Stimulated activated CD8-positive, alpha-beta memory T cell treated with anti-CD3 and anti-CD28 coated beads, Interleukin-12 subunit alpha, Interleukin-12 subunit beta, amount 100 ng/mL, for 4 hours (primary cell): ENCODE measurements around the gene LBX2.

Experiments
- DNase-seq: peaks from one replicate; pipeline ENCODE4 v3.0.0-alpha.2; 2020; ENCODE audit warnings: low read depth

Gene LBX2, protein sequence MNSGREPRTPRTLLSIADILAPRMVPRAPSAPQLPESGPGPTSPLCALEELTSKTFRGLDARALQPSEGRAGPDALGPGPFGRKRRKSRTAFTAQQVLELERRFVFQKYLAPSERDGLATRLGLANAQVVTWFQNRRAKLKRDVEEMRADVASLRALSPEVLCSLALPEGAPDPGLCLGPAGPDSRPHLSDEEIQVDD

DNA sequence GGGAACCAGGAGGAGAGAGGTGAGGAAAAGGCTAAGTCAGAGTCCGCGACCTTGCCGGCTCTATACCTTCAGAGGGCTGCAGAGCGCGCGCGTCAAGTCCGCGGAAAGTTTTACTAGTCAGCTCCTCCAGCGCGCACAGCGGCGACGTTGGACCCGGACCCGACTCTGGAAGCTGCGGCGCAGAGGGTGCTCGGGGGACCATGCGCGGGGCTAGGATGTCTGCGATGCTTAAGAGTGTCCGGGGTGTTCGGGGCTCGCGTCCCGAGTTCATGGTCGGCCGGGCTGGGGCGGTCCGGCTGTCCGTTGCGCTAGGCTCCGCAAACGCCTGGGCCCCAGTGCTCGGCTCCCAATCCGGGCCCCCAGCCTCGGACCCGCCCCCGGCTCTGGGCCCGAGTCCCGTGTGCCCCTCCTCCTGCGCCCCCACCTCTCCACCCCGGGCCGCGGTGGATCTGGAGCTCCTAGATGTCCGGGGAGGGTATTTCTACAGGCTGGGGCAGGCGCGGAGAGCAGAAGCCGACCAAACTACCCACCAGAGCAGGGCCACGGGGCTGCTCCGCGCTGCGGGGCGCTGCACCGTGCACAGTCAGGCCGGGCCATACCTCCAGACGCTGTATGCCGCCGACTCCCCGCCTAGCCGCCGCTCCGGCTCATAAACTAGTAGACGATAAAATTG is at the start of gene LBX2:
LBX2 (minus strand) TSS at position 337 of the 673 bp plus-strand sequence; CDS start at position 271, 66 bp downstream.
- no peak for DNase-seq

DNA sequence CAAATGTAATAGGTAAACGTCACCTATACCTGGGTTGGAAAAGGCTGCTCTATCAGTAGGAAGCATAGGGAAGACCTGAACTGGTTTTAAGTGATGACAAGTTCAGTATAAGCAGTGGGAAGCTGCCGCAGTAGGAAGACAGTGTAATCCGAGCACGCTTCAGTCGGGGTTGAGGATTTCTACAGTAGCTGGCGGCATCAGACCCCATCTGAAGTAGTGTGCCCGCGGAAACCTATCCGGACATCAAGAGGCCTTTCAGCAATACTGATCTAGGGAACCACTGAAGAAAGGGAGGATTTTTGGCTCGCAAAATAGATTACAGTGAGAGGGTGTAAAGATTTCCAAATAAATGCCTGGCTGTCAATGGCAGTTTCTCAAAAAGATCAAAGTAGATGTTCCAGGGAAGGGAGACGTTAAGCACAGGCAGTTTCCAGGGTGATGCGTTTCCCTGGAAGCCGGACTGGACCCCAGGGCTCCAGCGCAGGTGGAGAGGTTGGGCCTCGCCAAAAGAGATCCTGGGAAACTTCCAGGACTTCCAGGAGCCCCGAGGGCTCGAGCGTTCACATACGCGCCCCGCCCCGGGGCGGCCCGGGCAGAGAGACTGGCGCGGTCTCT is 49.0 kb upstream of the LBX2 start:
- DNase-seq: no peak

DNA sequence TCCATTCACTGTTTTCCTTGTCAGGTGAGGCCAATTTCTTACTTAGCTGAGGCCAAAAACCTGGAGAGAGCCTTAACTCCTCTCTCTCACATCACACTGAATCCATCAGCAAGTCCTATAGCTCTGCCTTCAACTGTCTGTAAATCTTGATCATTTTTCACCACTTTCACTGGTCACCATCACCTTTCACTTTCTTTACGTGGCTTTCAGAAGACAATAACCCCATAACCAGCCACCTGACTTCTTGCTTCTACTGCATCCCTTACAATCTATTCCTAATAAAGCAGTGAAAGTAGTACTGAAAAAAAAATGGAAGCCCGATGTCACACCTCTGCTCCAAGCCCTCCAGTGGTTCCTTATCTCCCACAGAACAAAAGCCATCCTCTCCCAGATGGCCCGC is 46.6 kb upstream of the LBX2 start:
- DNase-seq: no peak

DNA sequence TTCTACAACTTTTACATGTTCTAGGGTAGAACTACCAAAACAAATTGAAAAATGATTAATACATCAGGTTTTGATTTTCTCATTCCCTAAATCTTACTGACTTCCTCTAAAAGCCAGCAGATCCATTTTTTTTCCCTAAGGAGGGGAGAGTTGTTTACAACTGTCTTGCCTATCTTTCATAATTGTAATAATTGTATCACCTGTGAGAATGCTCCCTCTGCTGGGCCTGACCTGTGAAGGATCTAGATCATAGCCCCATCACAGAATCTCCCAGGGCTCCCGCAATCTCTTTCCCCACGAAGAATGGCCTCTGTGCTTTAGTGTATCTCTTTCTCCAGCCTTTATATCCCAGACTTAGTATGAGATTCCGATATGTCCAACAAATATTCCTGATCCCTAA is 45.2 kb upstream of the LBX2 start:
- DNase-seq: no peak

DNA sequence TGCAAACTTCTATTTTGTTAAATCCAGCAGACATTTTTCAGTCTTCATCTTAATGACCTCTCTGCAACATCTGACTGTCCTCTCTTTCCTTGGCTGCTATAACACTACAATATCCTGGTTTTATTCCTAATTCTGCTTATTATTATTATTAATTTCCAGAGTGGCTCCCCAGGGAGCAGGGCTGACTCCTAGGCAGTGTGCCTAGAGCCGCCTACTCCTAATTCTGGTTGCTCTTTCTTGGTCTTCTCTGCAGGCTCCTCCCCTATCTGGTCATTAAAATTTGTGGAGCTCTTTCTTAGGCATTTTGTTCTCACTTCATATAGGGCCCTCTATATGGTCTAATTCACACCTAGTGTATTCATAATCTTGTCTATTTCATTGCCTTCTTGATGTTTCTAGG is 43.6 kb upstream of the LBX2 start:
- no peak for DNase-seq

DNA sequence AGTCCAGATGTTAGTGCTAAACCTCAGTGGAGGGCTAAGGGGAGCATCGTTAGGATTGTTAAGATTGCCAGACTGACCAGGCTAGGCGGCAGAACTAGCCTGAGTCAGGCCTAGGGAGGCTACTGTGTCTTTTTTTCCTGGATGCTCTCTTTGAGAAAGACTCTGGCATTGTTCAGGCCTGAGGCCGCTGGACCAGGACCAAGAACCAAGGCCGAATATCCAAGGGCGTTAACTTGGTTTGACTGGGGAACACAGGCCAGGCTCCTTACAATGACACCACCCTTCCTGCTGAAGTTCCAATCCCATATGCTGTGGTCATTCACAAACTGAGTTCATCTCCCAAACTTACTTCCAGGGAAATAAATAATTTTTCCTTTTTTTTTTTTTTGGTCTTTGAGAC is 40.9 kb upstream of the LBX2 start:
- no peak for DNase-seq

DNA sequence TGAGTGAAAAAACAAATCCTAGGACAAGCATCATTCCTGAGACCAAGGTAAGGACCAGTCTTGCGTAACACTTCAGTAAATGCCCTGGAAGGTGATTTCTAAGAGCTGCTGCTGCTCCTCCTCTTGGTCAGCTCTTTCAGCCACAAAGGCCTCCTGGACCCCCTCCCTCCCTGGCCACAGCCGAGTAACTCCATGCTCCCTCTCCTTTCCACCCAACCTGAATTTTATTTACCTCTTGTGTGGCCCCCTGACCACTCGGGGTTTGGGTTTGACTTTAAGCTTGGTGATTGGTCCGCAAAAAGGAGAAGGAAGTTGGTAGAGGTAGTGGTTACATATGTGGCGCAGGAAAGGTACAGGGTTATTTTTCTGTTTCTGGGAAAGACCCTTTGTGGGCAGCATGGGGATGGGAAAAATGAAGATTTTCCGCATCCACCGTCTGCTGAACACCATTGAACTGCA is 39.5 kb upstream of the LBX2 start:
- no peak for DNase-seq

DNA sequence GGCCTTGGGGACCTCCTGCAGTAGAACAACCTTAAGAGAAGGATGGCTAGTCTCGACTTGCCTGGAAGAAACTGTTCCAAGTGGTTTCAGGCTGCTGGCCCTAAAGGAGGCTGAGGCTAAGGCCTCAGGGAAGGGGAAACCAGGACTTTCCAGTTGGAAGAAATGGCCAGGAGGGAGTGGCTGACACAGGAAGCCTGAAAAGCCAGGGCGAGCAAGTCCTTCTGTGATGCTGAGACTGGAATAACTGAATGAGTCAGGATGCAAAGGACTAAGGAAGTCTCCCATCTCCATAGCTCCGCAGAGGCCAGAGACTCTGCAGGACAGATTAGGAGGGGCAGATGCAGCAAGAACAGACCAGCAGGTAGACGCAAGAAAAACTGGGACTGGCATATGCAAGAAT is 37.7 kb upstream of the LBX2 start:
- DNase-seq: no peak

DNA sequence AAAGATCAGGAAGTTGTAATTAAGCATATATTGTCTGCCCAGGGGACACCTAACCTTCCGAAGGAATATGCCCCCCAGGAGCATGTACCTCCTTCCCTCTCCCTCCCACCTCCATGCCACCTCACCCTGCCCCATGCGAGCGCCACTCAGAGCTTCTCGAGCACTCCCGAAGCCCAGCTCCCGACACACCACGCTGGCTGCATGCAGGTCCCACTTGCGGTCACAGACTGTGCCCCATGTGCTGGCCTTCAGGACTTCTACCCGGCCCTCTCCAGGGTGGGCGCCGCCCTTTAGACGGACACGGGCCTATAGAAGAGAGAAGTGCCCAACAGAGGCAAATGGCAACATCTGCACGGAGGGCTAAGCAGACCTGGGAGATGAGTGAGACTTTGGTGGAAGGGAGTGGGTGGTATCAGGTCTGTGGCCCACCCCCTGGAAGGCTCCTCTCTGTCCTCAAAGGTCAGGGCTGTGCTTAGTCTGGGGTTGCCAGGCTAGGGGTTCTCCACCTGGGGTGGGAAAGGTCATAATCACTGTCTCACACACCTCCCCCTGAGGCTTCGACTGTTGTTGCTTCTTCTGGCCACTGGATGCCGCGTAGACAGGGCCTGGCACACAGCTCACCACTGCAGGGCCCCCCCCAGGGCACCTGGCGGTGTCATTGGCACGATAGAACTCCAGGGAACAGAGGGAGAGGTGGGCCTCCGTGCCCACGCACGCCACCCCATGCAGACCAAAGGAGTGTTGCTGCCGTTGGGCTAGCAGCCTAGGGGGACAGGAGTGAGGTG is 37.0 kb upstream of the LBX2 start:
- DNase-seq: no peak

DNA sequence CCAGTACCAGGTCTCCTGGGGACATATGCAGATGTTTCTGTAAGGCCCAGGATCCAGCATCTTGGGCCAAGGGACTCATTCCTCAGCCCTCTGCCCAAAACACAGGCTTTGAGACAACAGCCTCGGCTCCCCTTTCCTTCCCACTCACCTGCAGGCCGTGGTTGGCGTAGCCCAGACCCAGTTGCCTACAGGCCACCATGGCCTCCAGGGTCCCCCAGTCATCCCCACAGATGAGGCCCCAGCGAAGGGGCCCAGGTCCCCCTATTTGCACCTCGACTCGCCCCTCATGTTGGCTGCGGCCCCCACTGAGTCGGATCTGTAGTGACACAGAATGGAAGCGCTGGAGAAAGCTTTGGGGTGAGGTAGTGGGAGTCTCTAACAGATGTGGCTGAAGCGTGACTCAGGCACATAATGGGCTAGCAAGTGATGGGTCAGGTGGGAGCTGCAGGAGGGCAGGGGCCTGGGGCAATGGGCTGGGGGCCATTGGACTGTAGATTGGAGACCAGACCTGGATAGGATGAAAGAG is 36.1 kb upstream of the LBX2 start:
- no peak for DNase-seq

DNA sequence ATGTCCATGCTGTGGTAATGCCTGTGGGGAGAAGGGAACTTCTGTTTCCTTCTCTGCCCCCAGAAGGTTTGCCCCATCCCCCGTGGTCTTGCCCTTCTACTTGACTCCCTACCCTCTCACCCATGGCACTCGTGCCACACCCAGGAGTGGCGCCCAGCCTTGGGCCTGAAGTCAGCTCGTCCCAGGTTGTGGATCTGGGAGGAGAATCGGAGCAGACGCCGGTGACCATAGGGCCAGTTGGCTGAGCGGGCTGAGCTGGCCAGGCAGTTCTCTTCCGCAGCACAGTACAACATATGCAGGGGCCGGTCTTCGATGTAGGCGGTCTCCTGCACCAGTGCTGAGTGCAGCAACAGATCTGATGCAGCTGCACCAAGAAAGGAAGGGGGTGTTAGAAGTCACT is 35.0 kb upstream of the LBX2 start:
- no peak for DNase-seq

DNA sequence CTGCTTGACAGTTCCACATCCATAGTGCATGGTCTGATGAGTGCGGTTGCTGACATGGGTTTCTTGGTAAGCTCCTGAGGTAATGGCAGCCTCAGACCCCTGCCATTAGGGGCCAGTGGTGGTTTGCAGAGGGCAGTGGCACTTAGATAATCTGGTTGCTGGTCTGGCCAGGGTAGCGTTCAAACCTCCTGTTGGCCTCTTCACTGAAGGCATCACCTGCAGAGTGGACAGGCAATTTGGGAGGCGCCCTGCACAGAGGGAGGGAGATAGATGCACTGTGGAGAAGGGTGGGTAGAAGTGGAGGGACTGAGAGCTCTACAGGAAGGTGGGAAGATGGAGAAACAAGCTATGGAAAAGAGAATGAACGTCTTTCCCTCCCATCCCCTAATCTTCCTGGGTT is 34.1 kb upstream of the LBX2 start:
- DNase-seq: no peak

DNA sequence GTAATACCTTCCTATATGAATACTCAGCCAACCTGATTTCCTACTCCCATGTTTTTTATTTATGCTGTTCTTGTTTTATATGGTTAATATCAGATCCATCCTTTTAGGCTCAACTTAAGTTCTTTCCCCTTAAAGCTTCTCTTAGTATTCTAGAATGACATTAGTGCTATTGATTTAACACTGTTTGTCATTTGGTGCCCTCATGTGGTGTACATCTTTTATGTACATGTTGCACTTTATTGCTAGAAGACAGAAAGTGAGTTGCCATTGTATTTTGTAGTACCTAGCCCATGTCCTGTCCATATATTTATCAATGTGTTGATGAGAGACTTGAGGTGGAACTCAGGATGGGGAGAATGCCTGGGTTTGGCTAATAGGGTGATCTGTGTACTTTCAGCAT is 32.8 kb upstream of the LBX2 start:
- DNase-seq: no peak

DNA sequence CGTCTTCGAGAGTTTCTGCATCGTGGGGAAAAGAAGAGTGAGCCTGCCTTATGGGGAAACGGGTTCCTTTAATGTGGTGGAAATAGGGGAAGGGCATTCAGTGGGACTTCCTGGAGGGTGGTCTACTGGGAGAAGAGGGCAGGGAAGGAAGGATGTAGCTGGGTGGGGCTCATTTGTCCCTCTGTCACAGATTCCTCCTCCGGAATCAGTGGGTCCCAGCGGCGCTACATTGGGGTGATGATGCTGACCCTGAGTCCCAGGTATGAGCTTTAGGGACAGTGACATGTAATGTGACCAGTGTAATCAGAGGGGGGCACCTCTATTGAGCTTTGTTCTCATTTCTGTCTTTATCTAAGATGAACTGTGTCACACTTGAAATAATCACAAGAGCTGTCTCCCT is 32.3 kb upstream of the LBX2 start:
- no peak for DNase-seq

DNA sequence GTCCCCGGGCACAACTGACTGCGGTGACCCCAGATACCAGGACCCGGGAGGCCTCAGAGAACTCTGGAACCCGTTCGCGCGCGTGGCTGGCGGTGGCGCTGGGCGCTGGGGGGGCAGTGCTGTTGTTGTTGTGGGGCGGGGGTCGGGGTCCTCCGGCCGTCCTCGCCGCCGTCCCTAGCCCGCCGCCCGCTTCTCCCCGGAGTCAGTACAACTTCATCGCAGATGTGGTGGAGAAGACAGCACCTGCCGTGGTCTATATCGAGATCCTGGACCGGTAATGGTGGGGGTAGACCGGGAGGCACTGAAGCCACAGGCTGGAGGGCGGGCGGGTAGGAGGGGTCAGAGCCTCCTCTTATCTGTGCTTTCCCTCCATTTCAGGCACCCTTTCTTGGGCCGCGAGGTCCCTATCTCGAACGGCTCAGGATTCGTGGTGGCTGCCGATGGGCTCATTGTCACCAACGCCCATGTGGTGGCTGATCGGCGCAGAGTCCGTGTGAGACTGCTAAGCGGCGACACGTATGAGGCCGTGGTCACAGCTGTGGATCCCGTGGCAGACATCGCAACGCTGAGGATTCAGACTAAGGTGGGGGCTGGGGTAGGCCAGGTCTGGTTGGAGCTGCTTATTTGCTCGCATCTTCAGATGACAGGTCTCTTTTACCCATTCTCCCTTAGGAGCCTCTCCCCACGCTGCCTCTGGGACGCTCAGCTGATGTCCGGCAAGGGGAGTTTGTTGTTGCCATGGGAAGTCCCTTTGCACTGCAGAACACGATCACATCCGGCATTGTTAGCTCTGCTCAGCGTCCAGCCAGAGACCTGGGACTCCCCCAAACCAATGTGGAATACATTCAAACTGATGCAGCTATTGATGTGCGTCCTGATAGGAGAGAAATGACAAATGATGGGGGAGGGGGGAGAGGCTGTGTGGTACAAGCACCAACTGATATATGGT is 31.1 kb upstream of the LBX2 start:
- DNase-seq: no peak

DNA sequence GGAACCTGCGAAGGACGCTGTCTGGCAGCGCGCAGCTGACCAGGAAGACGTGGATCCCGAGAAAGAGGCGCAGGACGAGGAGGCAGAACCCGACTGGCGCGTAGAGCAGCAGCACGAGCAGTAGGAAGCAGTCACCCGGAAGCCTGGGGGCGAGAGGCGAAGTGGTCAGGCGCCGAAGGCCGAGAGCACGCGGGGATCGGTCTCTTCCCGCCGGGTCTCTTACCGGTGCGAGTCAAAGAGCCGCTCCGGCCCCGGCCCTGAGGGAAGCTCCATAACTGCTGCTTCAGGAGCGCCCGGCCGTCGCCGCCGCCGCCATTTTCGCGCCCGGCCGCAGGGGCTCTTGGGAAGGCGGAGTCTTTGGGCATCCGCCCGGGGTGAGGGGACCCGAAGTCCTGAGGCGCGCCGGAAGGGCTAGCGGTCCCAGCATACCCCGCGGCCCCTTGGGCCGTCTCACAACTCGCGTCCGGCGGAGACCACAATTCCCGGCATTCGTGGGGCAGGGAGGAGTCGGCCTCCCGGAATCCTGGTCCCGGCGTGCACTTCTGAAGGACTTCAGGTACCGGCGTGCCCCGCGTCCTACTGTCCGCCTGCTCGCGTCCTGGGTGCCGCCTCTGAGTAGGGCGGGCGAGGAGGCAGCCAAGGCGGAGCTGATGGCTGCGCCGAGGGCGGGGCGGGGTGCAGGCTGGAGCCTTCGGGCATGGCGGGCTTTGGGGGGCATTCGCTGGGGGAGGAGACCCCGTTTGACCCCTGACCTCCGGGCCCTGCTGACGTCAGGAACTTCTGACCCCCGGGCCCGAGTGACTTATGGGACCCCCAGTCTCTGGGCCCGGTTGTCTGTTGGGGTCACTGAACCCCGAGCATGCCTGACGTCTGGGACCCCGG is 30.2 kb upstream of the LBX2 start, which contains the start of the genes AUP1 and HTRA2:
AUP1 (minus strand) TSS at position 350 of the 882 bp plus-strand sequence; CDS start at position 273, 77 bp downstream.
HTRA2 (plus strand) TSS at position 577 of the 882 bp plus-strand sequence; CDS start at position 651, 74 bp downstream.
- DNase-seq: peak; percentile 78

DNA sequence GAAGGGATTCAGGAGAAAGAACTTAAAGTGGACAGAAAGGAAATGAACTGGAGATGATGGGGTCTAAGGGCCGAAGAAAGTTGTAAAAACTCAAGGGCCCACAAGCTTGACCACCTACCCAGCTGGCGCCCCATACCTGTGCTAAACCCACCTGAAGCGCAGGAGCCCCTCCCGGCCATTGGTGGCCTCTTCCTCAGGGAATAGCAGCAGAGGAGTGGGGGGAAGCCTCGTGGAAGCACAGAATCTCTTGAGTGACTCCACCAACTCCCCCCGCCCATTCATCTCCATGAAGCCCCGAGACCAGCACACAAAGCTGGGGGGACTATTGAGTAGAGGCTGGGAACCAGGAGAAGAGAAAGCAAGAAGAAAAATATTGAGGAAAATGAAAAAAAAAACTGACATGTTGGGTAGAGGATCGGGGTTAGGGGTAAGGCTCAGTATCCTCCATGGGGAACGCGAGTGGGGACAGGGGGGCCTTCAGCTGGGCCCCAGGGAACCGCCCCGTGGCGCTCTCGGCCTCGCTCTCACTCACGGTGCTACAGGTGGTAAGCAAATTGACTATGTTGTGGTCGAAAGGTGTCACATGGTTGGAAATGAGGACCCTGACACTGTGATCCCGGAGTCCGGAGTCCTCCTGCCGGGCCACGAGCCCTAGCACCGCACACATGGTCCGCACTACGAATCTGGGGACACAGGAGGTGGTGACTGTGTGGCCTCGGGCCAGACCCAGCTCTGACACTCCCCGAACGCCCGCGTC is 29.4 kb upstream of the LBX2 start:
- DNase-seq: no peak

DNA sequence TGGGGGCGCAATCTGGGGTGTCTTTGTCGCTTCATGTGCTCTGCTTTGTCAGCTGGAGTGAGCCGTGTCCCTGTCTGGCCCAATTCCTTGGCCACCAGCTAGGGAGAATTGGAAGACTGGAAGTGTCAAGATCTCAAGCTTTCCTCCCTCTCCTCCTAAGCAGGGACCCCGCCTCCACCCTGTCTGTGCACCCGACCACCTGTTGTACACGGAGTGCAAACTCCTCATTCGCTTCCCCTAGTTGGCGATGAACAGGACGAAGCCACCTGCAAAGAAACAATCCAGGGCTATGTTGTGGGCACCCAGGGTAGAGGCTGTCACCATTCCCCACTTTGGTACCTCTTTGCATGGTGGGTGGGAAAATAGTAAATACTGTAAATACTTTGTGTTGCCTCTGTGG is 28.3 kb upstream of the LBX2 start:
- no peak for DNase-seq

DNA sequence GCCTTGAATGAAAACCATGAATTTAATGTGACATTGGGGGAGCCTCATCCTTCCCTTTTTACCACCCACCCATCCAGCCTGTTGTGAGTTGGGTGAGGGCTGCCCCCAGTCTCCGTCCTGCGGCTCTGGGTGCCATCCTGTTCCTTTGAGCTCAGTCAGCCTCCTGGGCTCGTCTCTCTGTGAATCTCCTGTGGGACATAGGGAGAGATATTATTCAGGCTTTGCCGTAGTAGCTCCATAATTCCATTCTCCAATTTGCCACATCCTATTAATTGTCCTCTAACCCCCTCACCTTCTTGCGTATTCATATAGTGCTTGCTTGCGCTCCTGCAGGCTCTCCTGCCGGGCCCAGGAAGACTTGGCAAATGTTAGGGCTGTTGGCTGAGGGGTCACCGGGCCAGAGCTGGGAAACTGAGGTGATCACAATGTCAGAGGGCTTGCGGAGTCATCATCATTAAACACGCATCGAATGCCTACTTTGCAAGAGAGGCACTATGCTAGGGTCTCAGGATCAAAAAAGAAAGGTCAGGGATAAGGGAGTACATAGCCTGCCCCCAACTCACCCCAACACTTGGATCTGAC is 27.3 kb upstream of the LBX2 start:
- DNase-seq: no peak
